ENCODE data around the gene PLK3.
"Not testable (repeated sequence)": the region's sequence is repeated elsewhere in the genome, so short reads cannot be mapped to it uniquely, and the experiment has no call there.

The PLK3 gene

GRCh38 chr1:44822981-44823451, 22.8 kb downstream of the PLK3 start:
- TF ChIP-seq EZH2phosphoT487 (conservative IDR thresholded peaks at IDR 0.05; ENCODE audit: low read length) (no peak), CTCF (IDR thresholded peaks at IDR 0.05; ENCODE audit: insufficient read depth, low read length, poor library complexity, severe bottlenecking) (no peak)
- peaks cover 22% of the 10 kb centered on the region for H3F3A ChIP-seq (ENCODE audit: insufficient read depth)
- no peaks in the 10 kb centered on the region for H4K20me1 ChIP-seq (ENCODE audit: low read depth, low read length)
- H3K27ac ChIP-seq (ENCODE audit: low read depth, low read length): no peak overlapping the region
- no peak overlapping the region for H2AFZ ChIP-seq (ENCODE audit: low read depth, low read length, severe bottlenecking)
- H3K9me2 ChIP-seq (replicated peaks; ENCODE audit: insufficient read depth, low read length): no peaks in the 10 kb centered on the region
- H3K4me3 ChIP-seq (ENCODE audit: insufficient read depth, low read length, poor library complexity, severe bottlenecking): no peak overlapping the region
- H3K9me3 ChIP-seq (ENCODE audit: insufficient read depth, low read length): no peaks in the 10 kb centered on the region
- no peaks in the 10 kb centered on the region for H3K79me2 ChIP-seq (ENCODE audit: insufficient read depth, low read length)
- no peaks in the 10 kb centered on the region for H3K36me3 ChIP-seq (ENCODE audit: low read length)
- no peaks in the 10 kb centered on the region for H3K27me3 ChIP-seq (ENCODE audit: low read length)
- H3K9ac ChIP-seq (ENCODE audit: low read length): no peak overlapping the region
- no peak overlapping the region for H3K4me2 ChIP-seq (ENCODE audit: low read depth, low read length, poor library complexity, severe bottlenecking)

- not testable (repeated sequence) for H3K4me2 ChIP-seq (ENCODE audit: low read depth, low read length, poor library complexity, severe bottlenecking); H4K20me1 ChIP-seq (ENCODE audit: low read depth, low read length); H2AFZ ChIP-seq (ENCODE audit: low read depth, low read length, severe bottlenecking); H3K9me2 ChIP-seq (replicated peaks; ENCODE audit: insufficient read depth, low read length); H3K27ac ChIP-seq (ENCODE audit: low read depth, low read length); H3K27me3 ChIP-seq (ENCODE audit: low read length); H3K9ac ChIP-seq (ENCODE audit: low read length); H3K36me3 ChIP-seq (ENCODE audit: low read length); H3K79me2 ChIP-seq (ENCODE audit: insufficient read depth, low read length); H3K4me3 ChIP-seq (ENCODE audit: insufficient read depth, low read length, poor library complexity, severe bottlenecking); H3K9me3 ChIP-seq (ENCODE audit: insufficient read depth, low read length)
- peaks cover 17% of the 10 kb centered on the region for H3F3A ChIP-seq (ENCODE audit: insufficient read depth)
Observed at GRCh38 chr1:44824392-44824791, 24.2 kb downstream of the PLK3 start.

- Histone ChIP-seq H4K20me1 (ENCODE audit: low read depth, low read length) (no peaks in the 10 kb centered on the region), H3K4me2 (ENCODE audit: low read depth, low read length, poor library complexity, severe bottlenecking) (no peak overlapping the region), H3K79me2 (ENCODE audit: insufficient read depth, low read length) (no peaks in the 10 kb centered on the region), H3K9me2 (replicated peaks; ENCODE audit: insufficient read depth, low read length) (no peaks in the 10 kb centered on the region), H3K9ac (ENCODE audit: low read length) (no peak overlapping the region), H3K4me3 (ENCODE audit: insufficient read depth, low read length, poor library complexity, severe bottlenecking) (no peak overlapping the region), H3K27me3 (ENCODE audit: low read length) (no peaks in the 10 kb centered on the region), H2AFZ (ENCODE audit: low read depth, low read length, severe bottlenecking) (no peak overlapping the region), H3K36me3 (ENCODE audit: low read length) (no peaks in the 10 kb centered on the region), H3K27ac (ENCODE audit: low read depth, low read length) (no peak overlapping the region), H3F3A (ENCODE audit: insufficient read depth) (no peaks in the 10 kb centered on the region), H3K9me3 (ENCODE audit: insufficient read depth, low read length) (no peaks in the 10 kb centered on the region)
- no peak for TF ChIP-seq EZH2phosphoT487 (conservative IDR thresholded peaks at IDR 0.05; ENCODE audit: low read length)
- TF ChIP-seq CTCF (IDR thresholded peaks at IDR 0.05; ENCODE audit: insufficient read depth, low read length, poor library complexity, severe bottlenecking): no peak
Observed at GRCh38 chr1:44826375-44827196, 26.4 kb downstream of the PLK3 start.

Measured in SU-DHL-6 (cell line).